AG09309 (cell line): ENCODE results near the gene CD300LD.

Experiments used
- DNase-seq: peaks from one replicate; pipeline ENCODE4 v3.0.0-alpha.2; 2010; ENCODE audit warnings: low read depth
- H3K4me3 ChIP-seq: 2 replicates; pipeline ENCODE4 v1.5.1; 2011; ENCODE audit warnings: mild to moderate bottlenecking, low read depth, low read length, moderate library complexity; ENCODE audit not compliant: control insufficient read depth
- TF ChIP-seq, protein P1 (sequence below): IDR thresholded peaks from 2 replicates; pipeline ENCODE4 v1.5.1; 2011; ENCODE audit warnings: mild to moderate bottlenecking, low read depth, low read length, inconsistent platforms; ENCODE audit not compliant: insufficient read depth, control insufficient read depth; ENCODE audit errors: missing control alignments

Gene CD300LD

GRCh38 chr17:74591503-74591902 lies 580 bp downstream of the CD300LD start:
- TF ChIP-seq, protein P1, sequence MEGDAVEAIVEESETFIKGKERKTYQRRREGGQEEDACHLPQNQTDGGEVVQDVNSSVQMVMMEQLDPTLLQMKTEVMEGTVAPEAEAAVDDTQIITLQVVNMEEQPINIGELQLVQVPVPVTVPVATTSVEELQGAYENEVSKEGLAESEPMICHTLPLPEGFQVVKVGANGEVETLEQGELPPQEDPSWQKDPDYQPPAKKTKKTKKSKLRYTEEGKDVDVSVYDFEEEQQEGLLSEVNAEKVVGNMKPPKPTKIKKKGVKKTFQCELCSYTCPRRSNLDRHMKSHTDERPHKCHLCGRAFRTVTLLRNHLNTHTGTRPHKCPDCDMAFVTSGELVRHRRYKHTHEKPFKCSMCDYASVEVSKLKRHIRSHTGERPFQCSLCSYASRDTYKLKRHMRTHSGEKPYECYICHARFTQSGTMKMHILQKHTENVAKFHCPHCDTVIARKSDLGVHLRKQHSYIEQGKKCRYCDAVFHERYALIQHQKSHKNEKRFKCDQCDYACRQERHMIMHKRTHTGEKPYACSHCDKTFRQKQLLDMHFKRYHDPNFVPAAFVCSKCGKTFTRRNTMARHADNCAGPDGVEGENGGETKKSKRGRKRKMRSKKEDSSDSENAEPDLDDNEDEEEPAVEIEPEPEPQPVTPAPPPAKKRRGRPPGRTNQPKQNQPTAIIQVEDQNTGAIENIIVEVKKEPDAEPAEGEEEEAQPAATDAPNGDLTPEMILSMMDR, result no peak
- no peak overlapping the region for H3K4me3 ChIP-seq
- DNase-seq, result no peak

- no peak overlapping the region for H3K4me3 ChIP-seq
- TF ChIP-seq, protein P1, result no peak
- DNase-seq, result no peak
These were observed 6.4 kb downstream of the CD300LD start for GRCh38 chr17:74585711-74586110.

DNA sequence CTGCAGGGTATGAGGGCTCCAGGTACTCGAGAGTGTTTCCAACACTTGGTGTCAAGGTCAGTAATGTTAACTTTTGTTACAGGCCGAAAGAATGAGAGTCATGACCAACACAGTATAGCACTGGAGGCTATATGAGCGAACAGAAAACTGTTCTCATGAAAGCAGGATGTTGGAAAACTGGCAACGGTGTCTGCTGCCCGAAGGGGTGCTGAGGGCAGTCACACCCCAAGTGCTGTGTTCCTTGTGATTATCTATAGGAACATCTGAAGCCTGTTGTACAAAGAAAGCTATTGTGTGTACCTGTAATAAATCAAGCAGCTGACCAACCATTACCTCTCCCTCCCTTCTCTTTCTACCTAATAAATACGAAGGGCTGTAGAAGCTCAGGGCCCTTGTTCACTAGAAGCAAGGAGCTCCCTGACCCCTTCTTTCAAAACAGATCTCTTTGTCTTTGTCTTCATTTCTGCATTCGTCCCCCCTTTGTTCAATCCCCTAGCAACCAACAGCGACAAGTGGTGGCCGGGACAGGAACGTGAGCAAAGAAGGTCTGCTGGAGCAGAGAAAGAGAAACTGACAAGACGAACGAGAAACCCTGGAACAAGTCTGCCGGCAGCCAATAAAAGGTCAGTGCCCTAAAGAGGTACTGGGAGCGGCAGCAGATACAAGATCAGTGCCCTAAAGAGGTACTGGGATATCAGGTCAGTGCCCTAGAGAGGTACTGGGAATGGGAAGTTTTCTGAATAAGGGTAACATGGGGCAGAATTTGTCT lies 7.6 kb downstream of the CD300LD start:
- TF ChIP-seq, protein P1, result no peak
- no peak for DNase-seq
- H3K4me3 ChIP-seq, result no peak overlapping the region

DNA sequence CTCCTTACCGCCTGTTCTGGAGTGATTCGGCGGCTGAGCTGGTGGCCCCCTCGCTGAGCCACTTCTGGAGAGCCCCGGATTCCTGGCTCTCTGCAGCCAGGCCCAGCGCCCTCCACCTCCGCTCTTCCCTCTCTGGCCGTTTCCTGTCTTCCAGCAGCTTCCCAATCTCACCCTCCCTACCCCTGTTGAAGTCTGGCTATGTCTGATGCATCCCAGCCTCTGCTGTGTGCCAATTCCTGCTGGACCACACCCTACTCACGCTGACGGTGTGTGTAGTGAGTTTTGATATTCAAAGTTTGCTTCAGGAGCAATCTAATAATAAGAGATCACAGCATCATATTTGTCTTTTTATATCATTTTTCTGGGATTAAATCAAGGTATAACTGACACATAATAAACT lies 9.4 kb downstream of the CD300LD start:
- TF ChIP-seq, protein P1, result no peak
- H3K4me3 ChIP-seq, result no peak overlapping the region
- no peak for DNase-seq

DNA sequence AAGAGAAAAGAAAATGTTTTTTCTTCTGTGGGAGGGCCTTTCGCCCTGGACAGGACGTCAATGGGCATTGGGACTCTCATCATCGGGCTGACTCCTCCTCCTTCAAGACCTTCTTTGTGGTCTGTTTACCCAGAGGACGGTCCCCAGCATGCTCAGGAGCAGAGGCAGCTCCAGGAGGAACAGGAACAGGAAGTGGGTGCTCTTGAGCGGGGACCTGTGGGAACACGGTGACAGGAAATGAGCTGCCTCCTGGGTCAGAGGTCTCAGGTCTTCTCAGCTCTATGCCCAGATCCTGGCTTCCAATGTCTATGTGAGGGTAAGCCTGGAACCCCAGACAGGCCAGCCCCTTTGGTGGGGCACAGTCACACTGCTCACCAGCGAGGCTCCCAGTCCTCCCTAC lies 12.2 kb downstream of the CD300LD start:
- DNase-seq, result no peak
- H3K4me3 ChIP-seq, result no peak overlapping the region
- TF ChIP-seq, protein P1, result no peak

DNA sequence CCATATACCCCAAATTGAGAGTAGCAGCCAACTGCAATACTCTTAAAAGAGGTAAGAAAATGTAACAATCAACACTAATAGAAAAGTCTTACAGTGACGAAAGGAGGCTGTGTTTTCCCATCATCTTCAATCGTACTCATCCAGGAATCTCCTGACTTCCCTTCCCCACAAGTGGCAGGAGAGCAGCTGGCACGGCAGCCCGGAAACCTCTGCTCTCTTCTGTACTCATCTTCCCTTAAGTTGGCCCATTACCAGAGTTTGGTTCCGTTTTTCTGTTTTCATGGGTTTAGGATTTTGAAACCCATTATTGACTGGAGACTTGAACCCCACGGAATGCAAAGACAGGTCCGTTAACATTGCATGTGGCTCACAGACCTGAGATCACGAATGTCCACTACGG lies 13.1 kb downstream of the CD300LD start:
- TF ChIP-seq, protein P1, result no peak
- H3K4me3 ChIP-seq, result no peak overlapping the region

More for the DNA sequence above, 13.1 kb downstream of the CD300LD start:
- no peak for DNase-seq
